Gastrocnemius medialis (tissue), 4 donors: ENCODE data around the gene USH2A.

ENCODE experiments used
- POLR2A ChIP-seq, 2 donors: fragments of 450-650 bp; IDR thresholded peaks; one replicate each; pipeline ENCODE4 v1.6.1; 2017; ENCODE audit warnings: antibody characterized with exemption in 2 of 2, mild to moderate bottlenecking in 2 of 2, moderate library complexity in 2 of 2
- TF ChIP-seq, protein P1 (sequence below), 5 experiments: fragments of 450-650 bp in 3 of 5; fragments of 200-600 bp in 2 of 5; sonication (generic) in 2 of 5; IDR thresholded peaks in 4 of 5; conservative IDR thresholded peaks in 1 of 5; 1 replicate in 4 of 5; 2 replicates in 1 of 5; pipeline ENCODE4 v1.5.1; 2016 to 2019; ENCODE audit warnings: antibody characterized with exemption in 5 of 5, mild to moderate bottlenecking in 3 of 5, moderate library complexity in 3 of 5

DNA sequence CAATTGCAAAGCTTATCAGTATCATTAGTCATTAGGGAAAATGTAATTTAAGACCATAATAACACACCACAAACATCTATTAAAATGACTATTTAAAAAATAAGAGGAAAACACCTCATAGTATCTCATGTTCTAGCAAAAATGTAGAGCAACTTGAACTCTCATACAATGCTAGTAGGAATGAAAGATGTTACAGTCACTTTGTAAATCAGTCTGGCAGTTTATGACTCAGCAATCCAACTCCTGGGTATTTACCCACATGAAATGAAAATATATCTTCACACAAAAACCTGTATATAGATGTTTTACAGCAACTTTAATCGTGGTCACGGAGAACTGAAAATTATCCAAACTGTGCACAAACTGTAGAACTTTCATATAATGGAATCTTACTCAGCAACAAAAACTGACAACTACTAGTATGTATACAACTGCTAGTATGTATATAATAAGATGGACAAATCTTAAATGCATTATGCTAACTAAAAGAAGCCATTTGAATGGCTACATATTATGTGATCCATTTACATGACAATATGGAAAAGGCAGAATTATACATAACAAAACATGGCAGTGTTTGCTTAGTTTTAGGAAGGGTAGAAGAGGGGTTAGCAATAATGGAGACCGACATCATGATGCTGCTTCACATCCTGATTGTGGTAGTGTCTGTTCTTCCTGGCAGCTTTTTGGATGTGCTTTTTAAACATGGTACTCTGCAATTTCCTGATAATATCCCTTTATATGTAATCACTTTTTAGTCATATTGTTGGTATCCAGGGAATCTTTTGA, 589.1 kb downstream of the USH2A start:
- TF ChIP-seq, protein P1, sequence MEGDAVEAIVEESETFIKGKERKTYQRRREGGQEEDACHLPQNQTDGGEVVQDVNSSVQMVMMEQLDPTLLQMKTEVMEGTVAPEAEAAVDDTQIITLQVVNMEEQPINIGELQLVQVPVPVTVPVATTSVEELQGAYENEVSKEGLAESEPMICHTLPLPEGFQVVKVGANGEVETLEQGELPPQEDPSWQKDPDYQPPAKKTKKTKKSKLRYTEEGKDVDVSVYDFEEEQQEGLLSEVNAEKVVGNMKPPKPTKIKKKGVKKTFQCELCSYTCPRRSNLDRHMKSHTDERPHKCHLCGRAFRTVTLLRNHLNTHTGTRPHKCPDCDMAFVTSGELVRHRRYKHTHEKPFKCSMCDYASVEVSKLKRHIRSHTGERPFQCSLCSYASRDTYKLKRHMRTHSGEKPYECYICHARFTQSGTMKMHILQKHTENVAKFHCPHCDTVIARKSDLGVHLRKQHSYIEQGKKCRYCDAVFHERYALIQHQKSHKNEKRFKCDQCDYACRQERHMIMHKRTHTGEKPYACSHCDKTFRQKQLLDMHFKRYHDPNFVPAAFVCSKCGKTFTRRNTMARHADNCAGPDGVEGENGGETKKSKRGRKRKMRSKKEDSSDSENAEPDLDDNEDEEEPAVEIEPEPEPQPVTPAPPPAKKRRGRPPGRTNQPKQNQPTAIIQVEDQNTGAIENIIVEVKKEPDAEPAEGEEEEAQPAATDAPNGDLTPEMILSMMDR (IDR thresholded peaks at IDR 0.05 in 4 of 5, conservative IDR thresholded peaks at IDR 0.05 in 1 of 5): no peak
- TF ChIP-seq POLR2A (IDR thresholded peaks at IDR 0.05): no peak
